Right lobe of liver (tissue), 6 donors: ENCODE measurements around the gene SMAD1. TPM values are rescaled to one million over a fixed set of nuclear protein-coding genes. Genes with fewer than 3 reads are reported as not detected.
A peak's percentile ranks its signal among the peaks of the same experiment; 100 is the strongest.

Experiments
- ATAC-seq, 4 donors: fragments of 200-7000 bp; cut with Tn5 transposase; one replicate each; pipeline ENCODE4 v1.9.1; 2020; ENCODE audit warnings: mild to moderate bottlenecking in 4 of 4, moderate library complexity in 4 of 4
- DNase-seq, 3 donors: peaks; one replicate each; pipeline ENCODE4 v3.0.0-alpha.2; 2020
- H3K27ac ChIP-seq, 3 donors: fragments of 200-600 bp; one replicate each; pipeline ENCODE4 v1.8.0; 2022
- H3K27me3 ChIP-seq, 2 donors: fragments of 200-600 bp; one replicate each; pipeline ENCODE4 v1.8.0; 2022
- H3K36me3 ChIP-seq, 4 donors: fragments of 200-600 bp; sonication (generic) in 1 of 4; one replicate each; pipeline versions ENCODE4 v1.5.1 to v1.8.0; 2017 to 2022; ENCODE audit warnings: control low read depth in 1 of 4
- H3K4me1 ChIP-seq, 4 donors: fragments of 200-600 bp; sonication (generic) in 1 of 4; one replicate each; pipeline versions ENCODE4 v1.5.1 to v1.8.0; 2017 to 2022; ENCODE audit warnings: control low read depth in 1 of 4
- H3K4me3 ChIP-seq, 3 donors: fragments of 200-600 bp; one replicate each; pipeline ENCODE4 v1.8.0; 2022
- H3K9me3 ChIP-seq, 4 donors: fragments of 200-600 bp; sonication (generic) in 1 of 4; one replicate each; pipeline versions ENCODE4 v1.5.1 to v1.8.0; 2017 to 2022; ENCODE audit warnings: control low read depth in 1 of 4
- POLR2A ChIP-seq: fragments of 450-650 bp; IDR thresholded peaks from one replicate; pipeline ENCODE4 v1.6.1; 2017; ENCODE audit warnings: antibody characterized with exemption, mild to moderate bottlenecking
- WGBS: methylation state at CpG from one replicate; pipeline ENCODE4 v1.1.6; 2018; ENCODE audit warnings: low coverage, low lambda C conversion rate; ENCODE audit not compliant: insufficient coverage; ENCODE audit errors: missing lambda C conversion rate; 5-methylcytosine and 5-hydroxymethylcytosine counted together
- intact Hi-C, 2 donors: fragments of 100-400 bp; cut with DNase I; formaldehyde crosslinking; loops; one replicate each; pipeline versions ENCODE4 v1.11.2 to v1.14.1; 2022
- total RNA-seq, 6 experiments: library from RNA; depleted of rRNA in 2 of 6; stranded (reverse); fragments of >200 nt in 2 of 6; fragmentation: NEBNext Ultra II Directional in 3 of 6; extraction: Animal tissue kit (Norgen Biotek cat#: 25700) in 3 of 6; gene quantifications; one replicate each; pipeline versions ENCODE4 v1.1.0 to v1.2.4, GENCODE V29; 2016 to 2023
- TF ChIP-seq, protein P1 (sequence below), 4 donors: fragments of 200-600 bp in 3 of 4; fragments of 450-650 bp in 1 of 4; IDR thresholded peaks; one replicate each; pipeline versions ENCODE4 v1.5.1 to v1.8.0; 2016 to 2022; ENCODE audit warnings: antibody characterized with exemption in 4 of 4, mild to moderate bottlenecking in 2 of 4
- donor health status: DM: no; HTN: yes; CAD: no.
- donor health status: DM: no; HTN: no; CAD: no.
- donor health status: DM: no; HTN: no; CAD: no.
- donor health status: DM: no; HTN: yes; CAD: no.
- donor health status: DM: no; HTN: yes; CAD: no.

The SMAD1 gene
- total RNA-seq, 6 experiments from 2014 or later, result 12.4 to 30.5 (median 18.4) TPM

DNA sequence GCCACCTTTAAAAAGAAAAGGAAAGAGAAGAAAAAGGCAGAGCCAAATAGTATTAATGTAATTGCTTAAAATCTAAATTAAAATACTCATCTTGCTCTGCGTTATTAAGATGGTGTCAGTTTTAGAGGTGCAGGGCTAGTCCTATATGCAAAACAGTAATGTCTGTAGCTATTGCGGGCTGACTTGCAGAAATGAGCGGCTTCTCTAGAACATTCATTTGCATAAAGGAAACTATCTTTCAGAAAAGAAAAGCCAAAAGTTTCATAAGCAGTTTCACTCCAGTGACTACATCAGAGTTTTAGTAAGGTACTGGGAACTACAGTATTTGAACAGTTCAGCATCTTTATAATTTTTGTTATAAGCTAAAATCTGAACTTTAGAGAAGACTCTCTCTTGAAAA lies 6.0 kb downstream of the SMAD1 start:
- Histone ChIP-seq H3K36me3 (no peaks in the 10 kb centered on the region), H3K9me3 (no peaks in the 10 kb centered on the region), H3K27me3 (no peaks in the 10 kb centered on the region), H3K27ac (no peak overlapping the region), H3K4me3 (no peak overlapping the region), H3K4me1 (peaks cover 0 to 38% (median 14%) of the 10 kb centered on the region in 4 donors)
- no peak for TF ChIP-seq POLR2A
- TF ChIP-seq, protein P1, sequence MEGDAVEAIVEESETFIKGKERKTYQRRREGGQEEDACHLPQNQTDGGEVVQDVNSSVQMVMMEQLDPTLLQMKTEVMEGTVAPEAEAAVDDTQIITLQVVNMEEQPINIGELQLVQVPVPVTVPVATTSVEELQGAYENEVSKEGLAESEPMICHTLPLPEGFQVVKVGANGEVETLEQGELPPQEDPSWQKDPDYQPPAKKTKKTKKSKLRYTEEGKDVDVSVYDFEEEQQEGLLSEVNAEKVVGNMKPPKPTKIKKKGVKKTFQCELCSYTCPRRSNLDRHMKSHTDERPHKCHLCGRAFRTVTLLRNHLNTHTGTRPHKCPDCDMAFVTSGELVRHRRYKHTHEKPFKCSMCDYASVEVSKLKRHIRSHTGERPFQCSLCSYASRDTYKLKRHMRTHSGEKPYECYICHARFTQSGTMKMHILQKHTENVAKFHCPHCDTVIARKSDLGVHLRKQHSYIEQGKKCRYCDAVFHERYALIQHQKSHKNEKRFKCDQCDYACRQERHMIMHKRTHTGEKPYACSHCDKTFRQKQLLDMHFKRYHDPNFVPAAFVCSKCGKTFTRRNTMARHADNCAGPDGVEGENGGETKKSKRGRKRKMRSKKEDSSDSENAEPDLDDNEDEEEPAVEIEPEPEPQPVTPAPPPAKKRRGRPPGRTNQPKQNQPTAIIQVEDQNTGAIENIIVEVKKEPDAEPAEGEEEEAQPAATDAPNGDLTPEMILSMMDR (IDR thresholded peaks at IDR 0.05), result no peak
- 43% methylated on average over 3 of the region's 3 CpGs for WGBS
- intact Hi-C loops, result no loop called here
- ATAC-seq (peak in 2 of 4 donors; percentile 8 to 22), DNase-seq (no peak)

DNA sequence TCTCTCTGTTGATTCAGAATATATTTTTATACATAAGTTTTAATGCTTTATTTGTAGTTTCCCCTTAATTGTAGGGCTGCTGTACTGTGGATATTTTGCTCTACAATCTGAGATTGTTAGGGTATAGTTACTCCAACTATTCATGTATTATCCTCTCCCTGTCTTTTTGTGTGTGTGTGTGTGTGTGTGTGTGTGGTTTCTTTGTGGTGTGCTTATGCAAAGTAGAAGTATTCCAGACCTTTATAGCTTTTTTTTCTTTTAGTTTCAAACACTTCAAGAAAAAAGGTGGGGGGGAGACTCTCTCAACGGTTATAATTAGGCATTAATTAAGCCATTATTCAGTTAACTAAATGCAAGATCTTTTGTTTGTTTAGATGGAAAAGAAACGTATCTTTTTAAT lies 6.7 kb downstream of the SMAD1 start:
- Histone ChIP-seq H3K27ac (no peak overlapping the region), H3K9me3 (no peaks in the 10 kb centered on the region), H3K36me3 (no peaks in the 10 kb centered on the region), H3K4me1 (peaks cover 0 to 44% (median 14%) of the 10 kb centered on the region in 4 donors), H3K27me3 (no peaks in the 10 kb centered on the region), H3K4me3 (no peak overlapping the region)
- ATAC-seq, result no peak
- no peak for TF ChIP-seq POLR2A
- TF ChIP-seq, protein P1 (IDR thresholded peaks at IDR 0.05), result no peak
- intact Hi-C loops, result no loop called here
- DNase-seq, result no peak
- 55% methylated on average over 2 of the region's 2 CpGs for WGBS

GRCh38 chr4:145489556-145489955 lies 7.9 kb downstream of the SMAD1 start:
- intact Hi-C loops, result no loop called here
- ATAC-seq (no peak), DNase-seq (no peak)
- no peaks in the 10 kb centered on the region for H3K27me3 ChIP-seq
- no peaks in the 10 kb centered on the region for H3K9me3 ChIP-seq
- no peak overlapping the region for H3K4me3 ChIP-seq
- no peaks in the 10 kb centered on the region for H3K36me3 ChIP-seq
- 84% methylated on average over 3 of the region's 3 CpGs for WGBS
- TF ChIP-seq, protein P1 (IDR thresholded peaks at IDR 0.05), result no peak
- TF ChIP-seq POLR2A, result no peak
- peaks cover 0 to 33% (median 8%) of the 10 kb centered on the region in 4 donors for H3K4me1 ChIP-seq
- H3K27ac ChIP-seq, result no peak overlapping the region

DNA sequence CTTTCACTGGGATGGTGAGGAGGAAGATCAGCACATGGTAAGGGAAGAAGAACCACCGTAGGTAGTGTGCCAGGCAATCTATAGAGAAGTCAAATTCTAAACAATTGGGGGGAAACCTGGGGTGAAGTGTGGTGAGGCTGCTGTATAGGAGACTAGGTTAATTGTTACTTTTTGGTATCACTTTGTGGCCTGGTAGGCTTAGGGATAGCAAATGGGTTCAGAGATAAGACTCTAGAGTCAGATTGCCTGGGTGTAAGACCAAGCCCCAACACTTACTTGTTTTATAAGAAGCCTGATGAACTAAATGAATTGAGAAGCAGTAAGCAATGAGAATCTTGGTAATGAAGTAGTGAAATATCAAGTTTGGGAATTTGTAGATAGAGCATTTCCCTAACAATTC lies 8.7 kb downstream of the SMAD1 start:
- TF ChIP-seq, protein P1 (IDR thresholded peaks at IDR 0.05), result no peak
- no peak for TF ChIP-seq POLR2A
- no peak for DNase-seq
- Histone ChIP-seq H3K4me1 (peaks cover 0 to 33% (median 7%) of the 10 kb centered on the region in 4 donors), H3K27ac (no peak overlapping the region), H3K4me3 (no peak overlapping the region), H3K9me3 (no peaks in the 10 kb centered on the region), H3K27me3 (no peaks in the 10 kb centered on the region), H3K36me3 (no peaks in the 10 kb centered on the region)
- intact Hi-C loops, result no loop called here
- 100% methylated on average over 1 of the region's 1 CpG for WGBS
- no peak for ATAC-seq

- H3K4me1 ChIP-seq, result peaks cover 0 to 33% (median 7%) of the 10 kb centered on the region in 4 donors
Observed at GRCh38 chr4:145490796-145491195, 9.1 kb downstream of the SMAD1 start.

More at GRCh38 chr4:145490796-145491195, 9.1 kb downstream of the SMAD1 start:
- no peaks in the 10 kb centered on the region for H3K36me3 ChIP-seq
- ATAC-seq, result no peak
- H3K27ac ChIP-seq, result no peak overlapping the region
- H3K9me3 ChIP-seq, result no peaks in the 10 kb centered on the region
- H3K27me3 ChIP-seq, result no peaks in the 10 kb centered on the region
- no peak overlapping the region for H3K4me3 ChIP-seq
- DNase-seq, result no peak
- WGBS, result 85% methylated on average over 1 of the region's 1 CpG
- intact Hi-C loops, result no loop called here
- TF ChIP-seq, protein P1 (IDR thresholded peaks at IDR 0.05), result no peak
- TF ChIP-seq POLR2A, result no peak
